ENCODE measurements around the gene ASB7.
"Not testable (repeated sequence)": the region's sequence is repeated elsewhere in the genome, so short reads cannot be mapped to it uniquely, and the experiment has no call there.

Gene ASB7

DNA sequence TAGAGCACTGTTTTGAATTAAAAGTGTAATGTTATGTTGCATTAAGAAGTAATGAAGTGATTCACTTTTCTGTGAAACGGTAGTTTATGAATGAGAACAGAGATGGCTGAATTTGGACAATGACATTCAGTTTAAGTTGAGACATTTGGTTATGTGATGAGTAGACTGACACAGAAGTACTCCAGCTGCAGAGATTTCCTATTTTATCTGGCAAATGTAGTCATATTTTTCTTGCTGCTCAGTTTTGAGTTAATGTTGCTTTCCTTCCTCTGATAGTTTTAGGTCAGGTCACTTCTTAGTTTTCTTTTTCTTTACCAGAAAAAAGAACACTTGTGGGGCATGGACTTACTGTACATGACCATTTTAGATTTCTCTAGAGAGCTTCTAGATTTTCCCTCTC, 51.2 kb downstream of the ASB7 start:
- DNase-seq: no peak

GRCh38 chr15:100658895-100659294, 56.5 kb downstream of the ASB7 start:
- DNase-seq: no peak

DNA sequence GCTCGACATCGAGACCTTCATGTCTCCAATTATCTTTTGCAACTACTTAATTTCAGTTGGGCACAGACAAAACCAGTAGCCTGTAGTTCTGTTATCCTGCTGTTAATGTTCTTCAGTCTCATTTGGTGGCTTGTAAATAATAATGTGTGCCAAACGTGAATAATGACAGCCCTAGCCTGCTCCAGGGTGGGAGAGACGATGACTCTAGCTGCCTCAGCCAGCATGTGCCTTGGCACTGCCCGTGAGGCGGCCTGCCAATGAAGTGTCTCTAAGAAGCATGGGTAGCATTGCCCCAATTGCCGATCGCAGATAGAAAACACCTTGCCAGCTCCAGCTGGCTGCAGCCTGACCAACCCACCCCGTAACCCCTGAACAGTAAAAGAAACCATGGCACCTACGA, 58.8 kb downstream of the ASB7 start:
- no peak for DNase-seq

- no peak for DNase-seq
Measured at GRCh38 chr15:100663086-100663914, 60.9 kb downstream of the ASB7 start.

DNA sequence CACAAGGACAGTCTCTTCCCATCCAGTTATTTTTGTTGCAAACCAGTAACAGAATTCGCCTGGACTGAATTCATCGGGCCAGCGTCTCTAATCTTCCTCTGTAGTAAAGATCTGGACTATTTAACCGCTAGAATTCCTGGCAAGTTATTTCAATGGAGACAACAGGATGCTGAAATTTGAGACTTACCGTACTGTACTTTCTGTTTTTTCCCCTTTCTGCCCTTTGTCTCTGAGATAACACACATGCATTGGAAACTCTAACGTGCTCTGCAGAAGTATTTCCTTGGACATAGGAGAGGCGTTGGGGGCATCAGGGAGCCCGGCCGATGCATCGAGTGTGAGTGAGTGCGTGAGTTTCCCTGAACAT, 61.5 kb downstream of the ASB7 start:
- no peak for DNase-seq

DNA sequence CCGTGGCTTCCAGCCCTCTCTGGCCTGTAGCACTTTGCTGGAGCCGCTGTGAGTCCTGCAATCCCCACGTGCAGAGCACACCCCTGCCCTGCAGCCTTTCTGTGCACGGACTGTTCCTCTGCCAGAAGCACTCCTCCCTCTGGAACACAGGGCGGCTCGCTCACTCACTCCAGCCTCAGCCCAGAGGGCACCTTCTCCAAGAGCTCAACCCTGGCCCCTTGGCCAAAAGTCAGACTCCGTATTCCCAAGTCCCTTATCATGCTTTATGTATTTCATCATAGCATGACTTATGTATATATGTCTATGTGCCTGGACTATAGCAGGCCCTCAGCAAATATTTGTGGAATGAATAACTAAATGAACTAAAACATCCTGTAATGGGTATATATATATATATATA, 63.2 kb downstream of the ASB7 start:
- DNase-seq: no peak

GRCh38 chr15:100667405-100668347, 65.3 kb downstream of the ASB7 start:
- DNase-seq: no peak

GRCh38 chr15:100668348-100668745, 66.0 kb downstream of the ASB7 start:
- no peak for DNase-seq

GRCh38 chr15:100669260-100669659, 66.9 kb downstream of the ASB7 start:
- DNase-seq: no peak

DNA sequence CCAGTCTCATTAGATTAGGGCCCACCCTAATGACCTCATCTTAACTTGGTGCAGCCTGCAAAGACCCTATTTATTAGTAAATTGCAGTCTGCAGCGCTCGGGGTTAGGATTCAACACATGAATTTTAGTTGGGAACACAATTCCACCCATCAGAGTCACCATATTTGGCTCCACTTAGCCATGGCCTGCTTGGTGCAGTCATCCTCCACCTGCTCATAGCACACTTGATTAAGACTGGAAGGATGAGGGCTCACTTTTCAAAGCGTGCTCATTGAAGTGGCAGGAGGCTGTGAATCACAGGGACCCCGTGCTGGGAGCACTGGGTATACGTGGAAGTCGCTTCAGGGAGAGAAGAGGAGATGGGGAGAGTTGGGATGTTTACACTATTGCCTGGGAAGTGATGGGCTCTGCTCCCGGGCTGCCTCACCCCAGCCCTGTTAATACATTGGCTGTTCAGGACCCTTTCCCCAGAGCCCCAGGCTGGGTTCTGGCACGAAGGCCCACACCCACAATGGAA, 68.2 kb downstream of the ASB7 start:
- no peak for DNase-seq

- DNase-seq: no peak
Measured at GRCh38 chr15:100671124-100671680, 68.8 kb downstream of the ASB7 start.

DNA sequence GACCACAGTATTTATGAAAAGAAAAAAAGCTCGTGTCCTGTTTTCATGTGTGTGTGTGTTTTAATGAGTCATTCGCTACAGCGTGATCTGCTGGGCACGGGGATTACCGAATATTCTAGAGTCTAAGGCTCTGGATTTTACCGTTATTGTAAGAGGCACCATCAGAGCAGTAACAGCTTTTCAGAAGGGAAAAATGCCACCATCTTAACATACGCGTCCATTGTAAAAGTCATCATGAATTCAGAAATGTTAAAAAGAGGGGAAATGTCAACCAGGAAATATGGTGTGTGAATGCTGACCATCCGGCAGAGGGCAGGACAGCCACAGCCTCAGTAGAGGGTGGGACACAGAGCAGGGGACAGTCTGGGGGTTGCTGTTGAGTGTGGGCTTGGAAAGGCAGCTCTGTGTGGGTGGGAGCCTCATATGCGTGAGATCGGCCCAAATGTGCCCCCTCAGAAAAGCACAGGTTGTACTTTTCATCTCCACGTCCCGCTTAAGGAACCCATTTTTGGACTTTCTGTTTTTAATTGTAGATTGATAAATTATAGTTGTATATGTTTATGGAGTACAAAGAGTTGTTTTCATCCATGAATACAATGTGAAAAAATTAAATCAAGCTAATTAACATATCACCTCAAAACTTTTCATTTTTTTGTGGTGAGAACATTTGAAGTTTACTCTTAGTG, 69.6 kb downstream of the ASB7 start:
- DNase-seq: no peak

DNA sequence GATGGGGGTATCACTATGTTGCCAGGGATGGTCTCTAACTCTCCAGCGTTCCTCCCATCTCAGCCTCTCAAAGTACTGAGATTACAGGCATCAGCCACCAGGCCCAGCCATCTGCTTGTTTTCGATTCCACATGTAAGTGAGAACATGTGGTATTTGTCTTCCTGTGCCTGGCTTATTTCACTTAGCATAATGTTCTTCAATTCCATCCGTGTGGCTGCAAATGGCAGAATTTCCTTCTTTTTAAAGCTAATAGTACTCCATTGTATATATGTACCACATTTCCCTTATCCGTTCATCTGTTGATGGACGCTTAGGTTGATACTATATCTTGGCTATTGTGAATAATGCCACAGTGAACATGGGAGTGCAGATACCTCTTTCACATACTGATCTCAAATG, 70.6 kb downstream of the ASB7 start:
- DNase-seq: no peak

GRCh38 chr15:100679151-100679550, 76.8 kb downstream of the ASB7 start:
- not testable (repeated sequence) for DNase-seq

GRCh38 chr15:100680726-100681125, 78.3 kb downstream of the ASB7 start:
- DNase-seq: no peak

DNA sequence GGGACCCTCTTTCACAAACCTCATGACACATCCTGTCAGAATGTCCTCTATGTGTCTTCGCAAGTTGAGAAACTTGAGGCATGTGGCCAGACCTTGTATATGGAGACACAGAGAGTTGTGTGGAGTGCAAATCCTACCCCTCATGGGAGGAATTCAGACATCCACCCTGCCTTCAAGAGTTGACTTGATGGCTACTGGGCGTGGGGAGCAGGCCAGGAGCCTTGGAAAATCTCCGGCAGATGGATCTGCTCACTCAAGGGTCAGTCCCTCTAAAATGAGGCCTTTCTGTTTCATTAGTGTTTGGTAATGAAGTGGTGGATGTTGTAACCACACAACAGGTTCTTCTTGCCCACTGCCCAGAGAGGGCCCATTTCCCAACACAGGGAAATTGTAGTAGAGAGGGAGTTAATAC, 79.0 kb downstream of the ASB7 start:
- no peak for DNase-seq

- DNase-seq: no peak
Measured at GRCh38 chr15:100682468-100682867, 80.1 kb downstream of the ASB7 start.

DNA sequence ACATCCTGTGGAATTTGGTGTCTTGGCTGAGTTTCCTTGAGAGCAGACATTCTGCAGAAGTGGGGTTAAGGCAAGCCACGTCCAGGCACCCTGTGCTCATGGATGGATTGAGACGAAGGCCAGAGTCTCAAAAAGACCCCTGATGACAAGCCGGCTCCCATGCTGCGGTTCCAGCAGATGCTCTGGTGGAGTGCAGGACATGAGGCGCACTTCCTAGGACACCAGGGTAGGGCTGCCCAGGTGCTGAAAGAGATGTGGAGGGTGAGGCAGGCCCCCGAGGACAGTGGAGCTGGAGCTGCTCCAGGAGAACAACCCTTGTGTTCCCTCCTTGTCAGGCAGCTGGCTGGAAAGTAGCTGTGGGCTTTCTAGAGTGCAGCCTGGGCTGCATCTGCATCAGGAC, 81.0 kb downstream of the ASB7 start:
- no peak for DNase-seq

DNA sequence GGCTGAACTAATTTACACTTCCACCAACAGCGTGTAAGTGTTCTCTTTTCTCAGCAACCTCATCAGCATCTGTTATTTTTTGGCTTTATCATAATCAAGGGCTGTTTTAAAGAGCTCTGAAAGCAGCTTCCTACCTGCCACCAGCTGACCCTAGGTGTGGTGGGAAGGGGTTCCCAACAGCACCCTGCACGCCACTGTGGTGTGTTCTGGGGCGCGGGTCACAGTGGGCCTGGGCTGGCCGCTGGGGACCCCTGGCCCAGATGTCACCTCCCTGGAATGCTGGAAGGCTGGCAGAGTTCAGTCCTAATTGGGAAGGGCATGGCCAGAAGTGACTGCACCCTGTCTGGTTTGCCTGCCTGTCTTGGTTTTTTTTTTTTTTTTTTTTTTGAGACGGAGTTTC, 82.2 kb downstream of the ASB7 start:
- DNase-seq: no peak

- no peak for DNase-seq
Measured at GRCh38 chr15:100686021-100686724, 83.8 kb downstream of the ASB7 start.

GRCh38 chr15:100686725-100687473, 84.5 kb downstream of the ASB7 start:
- DNase-seq: no peak

All from NCI-H2227 treated with DMSO at 0.1 percent for 48 hours (cell line).